Stimulated activated CD4-positive, alpha-beta T cell treated with anti-CD3 and anti-CD28 coated beads, TNF-alpha, amount 100 ng/mL, for 24 hours (primary cell): Measurements from ENCODE around the gene CYTH2.
A peak's percentile ranks its signal among the peaks of the same experiment; 100 is the strongest.

Source experiments
- DNase-seq, 3 experiments: peaks; one replicate each; pipeline ENCODE4 v3.0.0-alpha.2; 2020; ENCODE audit warnings: low read depth in 3 of 3

The CYTH2 gene, protein sequence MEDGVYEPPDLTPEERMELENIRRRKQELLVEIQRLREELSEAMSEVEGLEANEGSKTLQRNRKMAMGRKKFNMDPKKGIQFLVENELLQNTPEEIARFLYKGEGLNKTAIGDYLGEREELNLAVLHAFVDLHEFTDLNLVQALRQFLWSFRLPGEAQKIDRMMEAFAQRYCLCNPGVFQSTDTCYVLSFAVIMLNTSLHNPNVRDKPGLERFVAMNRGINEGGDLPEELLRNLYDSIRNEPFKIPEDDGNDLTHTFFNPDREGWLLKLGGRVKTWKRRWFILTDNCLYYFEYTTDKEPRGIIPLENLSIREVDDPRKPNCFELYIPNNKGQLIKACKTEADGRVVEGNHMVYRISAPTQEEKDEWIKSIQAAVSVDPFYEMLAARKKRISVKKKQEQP

DNA sequence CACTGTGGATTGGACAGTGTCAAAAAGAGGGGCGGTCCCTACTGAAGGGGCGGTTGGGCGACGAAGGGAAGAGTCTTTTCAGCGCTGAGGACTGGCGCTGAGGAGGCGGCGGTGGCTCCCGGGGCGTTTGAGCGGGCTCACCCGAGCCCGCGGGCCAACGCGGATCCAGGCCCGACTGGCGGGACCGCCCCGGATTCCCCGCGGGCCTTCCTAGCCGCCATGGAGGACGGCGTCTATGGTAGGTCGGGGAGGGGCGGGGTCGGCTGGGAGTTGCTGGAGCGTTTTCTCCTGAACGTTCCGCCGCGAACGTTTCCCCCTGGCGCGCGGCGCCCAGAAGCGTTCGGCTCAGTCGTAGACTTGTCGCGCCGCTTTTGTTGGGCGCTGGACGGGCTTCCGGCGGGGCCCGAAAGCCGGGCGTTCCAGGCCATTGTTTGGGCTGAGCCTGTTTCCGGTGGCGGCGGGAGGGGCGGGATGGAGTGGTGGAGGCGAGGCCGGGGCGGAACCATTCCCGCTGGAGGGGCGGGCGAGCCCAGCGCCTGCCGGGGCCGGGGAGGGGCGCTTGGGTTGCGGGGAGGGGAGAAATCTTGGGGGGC, at the start of gene CYTH2:
TSS of gene CYTH2 (plus strand) at position 81 of the 593 bp plus-strand sequence. CDS start at position 220, 139 bp downstream.
- peak in 1 of 3 experiments; percentile 77 for DNase-seq

DNA sequence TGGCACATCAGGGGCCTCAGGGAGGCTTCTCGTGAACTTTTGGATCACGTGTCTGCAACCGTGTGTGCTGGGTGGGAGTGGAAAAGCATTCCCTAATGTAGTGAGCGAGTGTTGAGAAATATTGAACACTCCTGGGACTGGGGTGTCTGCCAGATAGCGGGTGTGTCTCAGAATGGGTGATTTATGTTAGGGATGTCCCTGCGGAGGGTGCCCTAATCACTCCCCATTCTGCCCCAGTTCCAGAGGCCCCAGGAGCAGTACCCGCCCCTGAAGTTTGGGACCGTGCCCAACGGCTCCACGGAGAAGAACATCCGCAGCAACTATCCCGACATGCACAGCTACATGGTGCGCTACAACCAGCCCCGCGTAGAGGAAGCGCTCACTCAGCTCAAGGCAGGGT, 47.6 kb upstream of the CYTH2 start:
- DNase-seq: no peak

DNA sequence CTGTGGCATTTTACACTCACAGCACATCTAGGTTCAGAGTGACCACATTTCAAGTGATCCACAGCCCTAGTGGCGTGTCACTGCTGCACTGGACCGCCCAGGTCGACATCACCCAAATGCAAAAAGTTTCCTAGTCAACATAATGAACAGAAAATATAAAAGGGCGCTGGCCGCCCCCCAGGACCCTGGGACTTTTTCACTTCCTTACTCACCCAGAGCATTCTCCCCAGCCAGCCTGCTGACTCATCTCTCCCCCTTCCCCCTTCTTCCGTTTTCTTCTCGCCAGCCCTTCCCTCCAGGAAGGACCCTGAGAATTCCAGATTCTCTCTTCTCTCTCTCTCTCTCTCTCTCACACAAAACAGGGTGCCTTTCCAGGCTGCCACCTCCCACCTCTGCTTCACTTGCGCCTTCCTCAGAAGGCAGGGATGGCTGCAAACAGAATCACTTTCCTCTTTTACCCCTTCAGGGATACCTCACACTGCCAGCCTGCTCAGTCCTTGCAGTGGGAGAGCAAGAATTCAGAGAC, 44.4 kb upstream of the CYTH2 start:
- no peak for DNase-seq

DNA sequence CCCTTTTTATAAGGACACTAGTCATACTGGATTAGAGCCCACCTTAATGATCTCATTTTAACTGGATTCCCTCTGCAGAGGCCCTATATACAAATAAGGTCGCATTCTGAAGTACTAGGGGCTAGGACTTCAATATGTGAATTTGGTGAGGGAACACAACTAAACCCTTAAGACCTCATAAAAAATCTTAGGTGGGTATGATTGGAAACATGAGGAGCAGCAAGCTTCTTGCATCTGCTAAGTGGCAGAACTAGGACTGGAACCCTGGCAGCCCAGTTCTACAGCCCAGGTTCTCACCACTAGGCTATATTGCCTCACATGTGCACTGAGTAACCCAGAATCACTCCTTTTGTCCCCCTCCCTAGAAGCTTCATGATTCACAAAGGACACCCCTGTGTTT, 40.5 kb upstream of the CYTH2 start:
- no peak for DNase-seq

DNA sequence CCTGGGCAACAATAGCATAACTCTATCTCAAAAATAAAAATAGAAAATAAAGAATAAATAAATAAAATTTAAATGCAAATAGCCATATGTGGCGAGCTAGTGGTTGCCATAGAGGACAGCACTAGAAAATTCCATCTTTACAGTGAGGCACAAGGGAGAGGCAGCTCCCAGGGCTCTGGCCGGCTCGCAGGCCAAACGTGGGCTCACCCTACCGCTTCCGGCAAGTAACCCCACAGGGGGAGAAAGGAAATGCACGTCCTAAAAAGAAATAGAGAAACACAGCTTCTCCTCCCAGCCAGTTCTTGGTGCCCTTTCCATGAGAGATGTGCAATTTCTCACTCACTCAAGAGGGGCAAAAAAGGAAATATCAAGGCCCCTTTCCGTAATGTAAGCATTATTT, 35.8 kb upstream of the CYTH2 start:
- no peak for DNase-seq

DNA sequence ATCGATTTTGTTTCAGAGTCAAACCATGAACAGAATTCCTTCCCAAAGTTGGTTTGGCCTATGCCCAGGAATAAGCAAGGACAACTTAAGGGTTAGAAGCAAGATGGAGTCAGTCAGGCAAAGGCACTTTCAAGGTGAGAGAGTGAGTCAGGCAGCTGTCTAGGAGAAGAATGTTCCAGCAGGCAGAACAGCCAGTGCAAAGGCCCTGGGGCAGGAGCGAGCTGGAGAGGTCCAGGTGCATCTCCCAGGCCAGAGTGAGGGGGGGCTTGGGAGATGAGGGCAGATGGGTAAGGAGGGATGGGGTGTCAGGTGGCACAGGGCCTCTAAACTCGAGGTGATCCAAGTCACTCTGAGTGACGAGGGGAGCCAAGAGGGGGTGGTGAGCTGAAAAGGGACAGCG, 32.6 kb upstream of the CYTH2 start:
- no peak for DNase-seq

DNA sequence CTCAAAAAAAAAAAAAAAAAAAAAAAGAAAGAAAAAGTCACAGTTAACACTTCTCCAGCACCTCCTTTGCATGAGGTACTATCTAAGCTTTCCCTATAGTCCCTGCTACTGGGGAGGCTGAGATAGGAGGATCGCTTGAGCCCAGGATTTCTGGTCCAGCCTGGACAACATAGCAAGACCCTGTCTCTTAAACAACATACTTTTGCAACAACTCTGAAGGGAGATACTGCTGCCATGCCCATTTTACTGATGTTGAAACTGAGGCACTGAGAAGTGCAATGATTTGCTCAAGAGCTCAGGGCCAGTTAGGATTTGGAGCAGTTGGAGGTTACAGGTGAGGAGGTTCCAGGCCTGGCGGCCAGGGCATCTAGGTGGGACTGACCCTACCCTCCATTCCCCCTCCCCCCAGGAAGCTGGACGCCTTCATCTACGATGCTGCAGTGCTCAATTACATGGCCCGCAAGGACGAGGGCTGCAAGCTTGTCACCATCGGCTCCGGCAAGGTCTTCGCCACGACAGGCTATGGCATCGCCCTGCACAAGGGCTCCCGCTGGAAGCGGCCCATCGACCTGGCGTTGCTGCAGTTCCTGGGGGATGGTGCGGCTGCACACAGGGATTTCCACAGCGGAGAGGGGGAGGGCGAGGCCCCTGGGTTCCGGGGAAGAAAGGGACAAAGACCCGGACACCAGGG, 27.7 kb upstream of the CYTH2 start:
- no peak for DNase-seq

DNA sequence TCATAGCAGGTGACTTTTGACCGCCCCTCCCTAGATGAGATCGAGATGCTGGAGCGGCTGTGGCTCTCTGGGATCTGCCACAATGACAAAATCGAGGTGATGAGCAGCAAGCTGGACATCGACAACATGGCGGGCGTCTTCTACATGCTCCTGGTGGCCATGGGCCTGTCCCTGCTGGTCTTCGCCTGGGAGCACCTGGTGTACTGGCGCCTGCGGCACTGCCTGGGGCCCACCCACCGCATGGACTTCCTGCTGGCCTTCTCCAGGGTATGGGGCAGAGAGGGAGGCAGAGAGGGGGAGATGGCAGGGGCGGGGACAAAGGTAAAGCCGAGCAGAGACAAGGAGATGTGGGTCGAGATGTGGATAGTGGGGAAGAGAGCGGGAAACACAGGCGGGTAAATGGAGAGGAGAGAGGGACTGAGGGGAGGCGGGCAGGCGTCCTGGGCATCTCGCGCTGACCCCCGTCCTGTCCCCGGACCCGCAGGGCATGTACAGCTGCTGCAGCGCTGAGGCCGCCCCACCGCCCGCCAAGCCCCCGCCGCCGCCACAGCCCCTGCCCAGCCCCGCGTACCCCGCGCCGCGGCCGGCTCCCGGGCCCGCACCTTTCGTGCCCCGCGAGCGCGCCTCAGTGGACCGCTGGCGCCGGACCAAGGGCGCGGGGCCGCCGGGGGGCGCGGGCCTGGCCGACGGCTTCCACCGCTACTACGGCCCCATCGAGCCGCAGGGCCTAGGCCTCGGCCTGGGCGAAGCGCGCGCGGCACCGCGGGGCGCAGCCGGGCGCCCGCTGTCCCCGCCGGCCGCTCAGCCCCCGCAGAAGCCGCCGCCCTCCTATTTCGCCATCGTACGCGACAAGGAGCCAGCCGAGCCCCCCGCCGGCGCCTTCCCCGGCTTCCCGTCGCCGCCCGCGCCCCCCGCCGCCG, 26.8 kb upstream of the CYTH2 start:
- no peak for DNase-seq

DNA sequence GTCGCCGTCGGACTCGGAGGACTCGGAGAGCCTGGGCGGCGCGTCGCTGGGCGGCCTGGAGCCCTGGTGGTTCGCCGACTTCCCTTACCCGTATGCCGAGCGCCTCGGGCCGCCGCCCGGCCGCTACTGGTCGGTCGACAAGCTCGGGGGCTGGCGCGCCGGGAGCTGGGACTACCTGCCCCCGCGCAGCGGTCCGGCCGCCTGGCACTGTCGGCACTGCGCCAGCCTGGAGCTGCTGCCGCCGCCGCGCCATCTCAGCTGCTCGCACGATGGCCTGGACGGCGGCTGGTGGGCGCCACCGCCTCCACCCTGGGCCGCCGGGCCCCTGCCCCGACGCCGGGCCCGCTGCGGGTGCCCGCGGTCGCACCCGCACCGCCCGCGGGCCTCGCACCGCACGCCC, 25.9 kb upstream of the CYTH2 start:
- no peak for DNase-seq

DNA sequence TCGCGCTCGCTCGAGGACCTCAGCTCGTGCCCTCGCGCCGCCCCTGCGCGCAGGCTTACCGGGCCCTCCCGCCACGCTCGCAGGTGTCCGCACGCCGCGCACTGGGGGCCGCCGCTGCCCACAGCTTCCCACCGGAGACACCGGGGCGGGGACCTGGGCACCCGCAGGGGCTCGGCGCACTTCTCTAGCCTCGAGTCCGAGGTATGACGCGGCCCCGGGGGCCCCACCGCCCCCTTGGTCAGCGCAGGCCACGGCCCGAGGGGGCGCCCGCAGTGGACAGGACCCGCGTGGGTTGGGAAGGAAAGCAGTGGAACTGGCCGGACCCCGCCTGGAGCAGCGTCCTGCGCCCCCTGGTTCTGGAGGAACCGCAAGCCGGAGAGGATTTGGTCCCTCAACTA, 25.4 kb upstream of the CYTH2 start:
- DNase-seq: no peak

DNA sequence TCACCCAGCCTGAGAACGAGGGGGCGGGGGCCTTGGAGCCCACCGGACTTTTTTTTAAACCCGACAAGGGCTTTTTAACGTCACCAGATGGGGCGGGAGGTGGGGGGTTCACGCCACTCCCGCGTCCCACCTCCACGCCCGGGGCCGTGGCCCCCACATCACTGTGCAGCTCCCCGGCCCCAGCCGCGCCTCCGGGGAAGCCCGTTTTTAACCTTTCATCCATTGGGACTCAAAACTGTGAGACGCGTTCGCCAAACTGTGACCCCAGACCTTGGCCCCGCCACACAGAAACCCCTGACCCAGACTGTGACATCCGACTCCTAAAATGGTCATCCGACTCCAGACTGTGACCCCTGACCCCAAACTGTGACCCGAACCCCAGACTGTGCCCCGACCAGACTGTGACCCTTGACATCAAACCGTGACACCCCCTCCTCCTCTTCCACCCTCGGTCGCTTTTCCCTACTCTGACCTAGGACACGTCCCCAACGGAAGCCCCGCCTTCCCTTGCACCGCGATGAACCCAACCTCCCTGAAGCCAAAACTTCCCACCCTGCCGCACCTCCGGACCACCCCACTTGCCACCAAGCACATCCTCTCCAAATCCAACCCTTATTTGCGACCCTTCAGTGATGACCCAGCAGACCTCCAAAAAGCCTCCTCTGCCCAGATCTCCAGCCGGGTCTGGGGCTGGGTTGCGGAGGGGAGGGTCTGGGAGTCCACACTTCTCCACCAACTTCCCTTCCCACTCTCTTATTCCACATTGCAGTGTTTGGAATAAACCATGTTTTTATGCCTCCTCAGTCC, 24.8 kb upstream of the CYTH2 start:
- DNase-seq: no peak

DNA sequence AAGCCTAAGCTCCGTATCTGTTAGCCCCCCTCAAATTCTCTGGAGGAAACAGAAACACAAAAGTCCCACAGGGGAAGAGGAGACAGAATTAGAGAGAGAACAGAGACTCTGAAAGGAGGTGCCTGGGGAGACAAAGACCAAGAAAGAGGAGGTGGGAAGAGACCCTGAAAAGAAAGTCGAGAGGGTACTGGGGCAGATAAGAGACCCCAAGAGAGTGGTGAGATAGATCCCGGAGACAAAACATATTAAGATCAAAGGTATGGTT, 24.3 kb upstream of the CYTH2 start:
- DNase-seq: no peak

DNA sequence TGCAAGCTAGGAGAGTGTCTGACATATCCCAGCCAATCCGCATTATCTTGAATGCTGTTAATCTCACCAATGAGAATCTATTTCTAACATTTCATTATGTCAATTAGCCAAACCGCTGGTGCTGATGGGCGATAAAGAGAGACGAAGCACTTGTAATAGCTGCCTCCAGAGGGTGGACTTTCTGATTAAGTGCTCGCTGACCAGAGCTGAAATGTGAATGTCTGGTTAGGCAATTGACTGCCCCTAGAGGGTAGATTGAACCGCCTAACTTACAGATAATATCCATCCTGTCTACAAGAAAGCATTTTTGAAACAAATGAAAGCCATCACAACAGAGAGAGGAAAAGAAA, 23.9 kb upstream of the CYTH2 start:
- no peak for DNase-seq

DNA sequence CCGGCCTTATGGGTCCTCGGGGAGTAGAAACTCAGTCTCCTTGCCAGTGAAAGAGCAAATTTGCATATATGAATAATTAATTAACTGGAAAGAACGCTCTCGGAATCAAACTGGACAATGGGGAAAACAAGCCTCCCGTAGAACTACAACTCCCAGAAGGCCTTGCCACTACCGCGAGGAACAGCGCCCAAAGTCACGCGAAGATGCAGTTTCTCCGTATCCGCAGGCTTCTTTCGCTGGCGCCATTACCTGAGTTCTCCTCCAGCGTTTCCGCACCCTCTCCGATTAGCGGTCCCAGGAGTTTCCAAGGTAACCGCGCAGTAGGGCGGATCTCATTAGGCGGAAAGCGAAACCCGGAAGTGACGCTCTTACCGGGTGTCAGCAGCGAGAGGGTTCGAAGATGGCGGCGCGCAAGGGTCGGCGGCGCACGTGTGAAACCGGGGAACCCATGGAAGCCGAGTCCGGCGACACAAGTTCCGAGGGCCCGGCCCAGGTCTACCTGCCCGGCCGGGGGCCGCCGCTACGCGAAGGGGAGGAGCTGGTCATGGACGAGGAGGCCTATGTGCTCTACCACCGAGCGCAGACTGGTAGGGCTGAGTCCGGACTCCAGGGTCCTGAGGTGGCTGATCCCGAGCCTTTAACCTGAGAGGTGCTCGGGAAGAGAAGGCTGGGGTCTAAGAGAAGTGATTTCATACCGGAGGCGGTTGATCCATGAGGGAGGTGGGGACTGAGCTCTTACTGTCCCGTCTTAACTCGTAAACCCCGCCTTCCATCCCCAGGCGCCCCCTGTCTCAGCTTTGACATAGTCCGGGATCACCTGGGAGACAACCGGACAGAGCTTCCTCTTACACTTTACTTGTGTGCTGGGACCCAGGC, 23.3 kb upstream of the CYTH2 start, which contains the start of gene GRWD1:
TSS of gene GRWD1 (plus strand) at position 378 of the 876 bp plus-strand sequence. CDS start at position 401, 23 bp downstream.
- DNase-seq: peak; percentile 85 to 94 (median 92)

DNA sequence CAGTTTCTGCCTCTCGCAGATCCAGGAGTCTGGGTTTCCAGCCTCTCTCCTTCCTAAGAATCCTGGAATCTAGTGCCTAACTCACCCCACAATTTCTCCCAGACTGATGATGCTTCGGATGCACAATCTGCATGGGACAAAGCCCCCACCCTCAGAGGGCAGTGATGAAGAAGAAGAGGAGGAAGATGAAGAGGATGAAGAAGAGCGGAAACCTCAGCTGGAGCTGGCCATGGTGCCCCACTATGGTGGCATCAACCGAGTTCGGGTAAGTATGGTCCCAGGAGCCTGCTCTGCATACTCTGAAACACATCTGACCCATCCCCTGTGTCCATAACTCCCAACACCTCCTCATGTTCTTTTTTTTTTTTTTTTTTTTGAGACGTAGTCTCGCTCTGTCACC, 22.6 kb upstream of the CYTH2 start:
- no peak for DNase-seq

DNA sequence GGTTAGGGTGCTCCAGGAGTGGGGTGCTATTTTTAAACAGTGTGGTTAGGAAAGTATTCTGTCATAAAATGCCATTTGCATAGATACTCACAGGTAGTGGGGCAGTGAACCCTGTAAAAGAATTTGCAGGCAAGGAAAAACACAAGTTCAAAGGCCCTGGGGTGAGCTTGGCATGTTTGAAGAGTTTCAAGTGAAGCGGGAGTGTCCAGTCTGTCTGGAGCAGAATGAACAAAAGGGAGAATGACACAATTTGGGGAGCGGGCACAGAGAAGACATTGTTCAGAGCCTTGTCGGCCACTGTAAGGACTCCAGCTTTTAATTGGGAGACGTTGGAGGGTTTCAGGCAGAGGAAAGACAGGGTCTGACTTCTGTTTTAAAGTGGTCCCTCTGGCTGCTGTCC, 20.6 kb upstream of the CYTH2 start:
- DNase-seq: no peak

DNA sequence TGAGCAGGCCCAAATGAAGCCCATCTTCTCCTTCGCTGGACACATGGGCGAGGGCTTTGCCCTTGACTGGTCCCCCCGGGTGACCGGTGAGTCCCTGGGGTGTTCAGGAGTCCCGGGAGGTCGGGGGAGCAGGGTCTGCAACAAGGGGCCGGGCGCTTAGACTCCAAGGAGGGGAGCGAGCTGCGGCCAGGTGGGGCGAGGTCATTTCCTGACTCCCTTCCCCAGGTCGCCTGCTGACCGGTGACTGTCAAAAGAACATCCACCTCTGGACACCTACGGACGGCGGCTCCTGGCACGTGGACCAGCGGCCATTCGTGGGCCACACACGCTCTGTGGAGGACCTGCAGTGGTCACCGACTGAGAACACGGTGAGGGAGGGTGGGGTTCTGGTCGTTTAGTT, 18.7 kb upstream of the CYTH2 start:
- no peak for DNase-seq

DNA sequence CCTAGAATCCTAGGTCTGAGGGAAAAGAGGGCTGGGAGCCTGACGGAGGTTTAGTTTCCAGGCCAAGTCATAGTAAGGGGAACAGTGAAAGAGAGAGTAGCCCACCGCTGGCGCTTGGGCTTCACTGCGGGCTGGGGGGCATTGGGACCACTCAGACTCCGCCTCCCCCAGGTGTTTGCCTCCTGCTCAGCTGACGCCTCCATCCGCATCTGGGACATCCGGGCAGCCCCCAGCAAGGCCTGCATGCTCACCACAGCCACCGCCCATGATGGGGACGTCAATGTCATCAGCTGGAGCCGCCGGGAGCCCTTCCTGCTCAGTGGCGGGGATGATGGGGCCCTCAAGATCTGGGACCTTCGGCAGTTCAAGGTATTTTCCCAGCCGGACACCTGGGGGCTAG, 18.3 kb upstream of the CYTH2 start:
- DNase-seq: no peak

DNA sequence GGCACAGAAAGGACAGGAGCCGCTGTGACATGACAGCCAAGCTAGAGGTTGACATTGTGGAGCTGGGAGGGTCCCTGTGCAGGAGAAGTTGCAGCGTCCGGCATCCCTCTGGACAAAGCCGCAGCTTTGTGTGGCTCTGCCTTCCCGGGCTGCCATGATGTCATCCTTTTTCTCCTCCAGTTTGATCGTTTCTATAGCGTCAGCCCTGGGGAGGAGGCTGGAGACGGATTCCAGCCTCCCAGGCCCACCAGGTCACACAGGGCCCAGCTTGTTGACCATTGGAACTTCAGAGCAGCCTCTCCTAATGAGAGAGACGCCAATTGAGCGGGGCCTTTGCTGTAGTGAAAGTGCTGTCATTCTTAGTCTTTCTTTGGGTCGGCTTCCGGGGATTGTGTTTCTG, 17.5 kb upstream of the CYTH2 start:
- no peak for DNase-seq
